GM19328 (cell line): ENCODE measurements around the gene MGLL.

Experiments
- ATAC-seq: cut with Tn5 transposase; IDR thresholded peaks from one replicate; pipeline ENCODE4 v1.9.1; 2021; ENCODE audit warnings: mild to moderate bottlenecking, moderate library complexity; ENCODE audit not compliant: unreplicated experiment

Gene MGLL

DNA sequence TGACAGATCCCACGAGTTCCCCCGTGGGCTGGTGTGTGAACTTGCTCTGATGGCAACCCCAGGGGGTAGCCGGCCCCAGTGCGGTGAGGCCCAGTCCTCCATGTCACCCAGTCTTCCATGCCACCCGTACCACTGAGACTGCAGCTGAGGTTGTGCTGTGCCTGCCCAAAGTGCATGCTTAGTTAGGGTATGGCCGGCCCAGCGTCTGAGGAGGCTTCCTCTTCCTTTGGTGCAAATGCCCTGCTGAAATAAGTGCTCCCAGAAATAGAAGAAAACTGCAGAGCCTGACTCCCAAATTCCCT, 31.5 kb downstream of the MGLL start:
- peak; percentile 5 for ATAC-seq

GRCh38 chr3:127789990-127790881, 32.1 kb downstream of the MGLL start:
- ATAC-seq: no peak

- ATAC-seq: no peak
These were observed 33.3 kb downstream of the MGLL start for GRCh38 chr3:127789051-127789450.

DNA sequence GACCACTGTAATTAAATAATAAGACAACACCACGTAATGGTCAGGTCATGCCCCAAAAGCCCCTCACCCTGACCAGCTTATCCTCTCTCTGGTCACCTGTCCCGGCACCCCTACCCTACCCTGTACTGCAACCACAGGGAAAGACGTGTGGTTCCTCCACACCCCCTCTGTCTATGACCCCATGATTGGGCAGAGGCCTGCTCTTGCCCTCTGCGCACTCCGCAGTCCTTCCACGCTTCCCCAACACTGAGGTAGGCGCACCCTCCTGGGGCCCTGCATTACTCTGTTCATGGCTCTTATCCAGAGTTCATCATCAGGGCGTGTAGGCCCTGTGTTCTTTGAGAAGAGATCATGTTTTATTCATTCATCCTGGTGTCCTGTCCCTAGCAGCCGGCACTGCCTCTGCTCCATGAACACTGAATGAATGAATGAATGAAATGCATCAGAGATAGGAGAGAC, 33.8 kb downstream of the MGLL start:
- ATAC-seq: no peak

- no peak for ATAC-seq
These were observed 34.5 kb downstream of the MGLL start for GRCh38 chr3:127787571-127788365.

- ATAC-seq: no peak
These were observed 35.2 kb downstream of the MGLL start for GRCh38 chr3:127787071-127787490.

DNA sequence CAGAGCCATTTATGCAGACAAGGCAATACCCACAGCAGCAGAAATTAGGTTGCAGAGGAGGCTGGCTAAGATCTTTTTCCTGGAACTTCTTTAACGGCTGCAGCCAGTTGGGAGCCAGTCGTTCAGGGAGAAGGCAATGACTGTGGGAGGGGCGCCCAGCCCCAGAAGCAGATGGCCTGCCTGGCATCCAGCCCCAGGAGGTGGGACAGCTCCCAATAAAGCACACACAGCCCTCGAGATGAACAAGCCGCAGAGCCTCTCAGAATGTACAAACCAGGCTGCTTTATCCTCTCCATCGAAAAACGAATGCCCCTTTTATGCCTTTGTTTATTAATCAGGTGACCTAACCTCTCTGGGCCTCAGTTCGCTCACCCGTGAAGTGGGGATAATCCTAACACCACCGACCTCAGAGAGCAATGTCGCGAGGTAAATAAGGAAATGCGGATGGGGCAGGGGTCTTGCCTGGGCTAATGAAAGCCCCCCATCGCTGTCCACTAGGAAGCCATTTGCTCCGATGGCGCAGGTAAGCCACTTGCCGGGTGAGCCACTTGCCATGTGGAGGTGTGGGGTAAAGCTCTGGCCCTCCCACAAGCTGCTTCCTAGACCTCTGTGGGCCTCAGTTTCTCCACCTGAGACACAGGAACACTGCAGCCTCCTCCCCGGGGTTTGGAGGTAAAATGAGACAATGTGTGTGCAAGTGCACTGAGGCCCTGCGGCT, 35.8 kb downstream of the MGLL start:
- no peak for ATAC-seq

GRCh38 chr3:127785711-127786265, 36.5 kb downstream of the MGLL start:
- ATAC-seq: no peak

- ATAC-seq: no peak
These were observed 37.2 kb downstream of the MGLL start for GRCh38 chr3:127784865-127785710.

DNA sequence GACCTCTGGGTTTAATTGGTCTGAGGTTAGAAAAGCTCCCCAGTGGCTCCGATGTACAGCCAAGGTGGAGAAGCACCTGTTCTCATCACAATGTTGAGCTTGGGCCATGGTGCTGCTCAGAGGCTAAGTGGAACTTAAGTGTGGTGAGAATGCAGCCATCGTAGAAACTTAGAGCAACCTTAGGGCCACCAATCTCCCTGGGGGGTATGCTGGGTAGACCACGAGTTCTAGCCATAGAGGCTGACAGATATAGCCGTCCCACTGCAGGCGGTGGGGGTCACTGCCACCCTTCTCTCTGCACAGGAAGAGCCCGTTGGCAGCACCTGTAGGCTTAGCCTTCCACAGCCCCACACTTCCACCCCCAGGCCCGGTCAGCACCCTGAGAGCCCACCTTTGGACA, 38.0 kb downstream of the MGLL start:
- ATAC-seq: no peak

GRCh38 chr3:127783642-127784160, 38.6 kb downstream of the MGLL start:
- no peak for ATAC-seq

GRCh38 chr3:127783166-127783565, 39.1 kb downstream of the MGLL start:
- ATAC-seq: no peak

DNA sequence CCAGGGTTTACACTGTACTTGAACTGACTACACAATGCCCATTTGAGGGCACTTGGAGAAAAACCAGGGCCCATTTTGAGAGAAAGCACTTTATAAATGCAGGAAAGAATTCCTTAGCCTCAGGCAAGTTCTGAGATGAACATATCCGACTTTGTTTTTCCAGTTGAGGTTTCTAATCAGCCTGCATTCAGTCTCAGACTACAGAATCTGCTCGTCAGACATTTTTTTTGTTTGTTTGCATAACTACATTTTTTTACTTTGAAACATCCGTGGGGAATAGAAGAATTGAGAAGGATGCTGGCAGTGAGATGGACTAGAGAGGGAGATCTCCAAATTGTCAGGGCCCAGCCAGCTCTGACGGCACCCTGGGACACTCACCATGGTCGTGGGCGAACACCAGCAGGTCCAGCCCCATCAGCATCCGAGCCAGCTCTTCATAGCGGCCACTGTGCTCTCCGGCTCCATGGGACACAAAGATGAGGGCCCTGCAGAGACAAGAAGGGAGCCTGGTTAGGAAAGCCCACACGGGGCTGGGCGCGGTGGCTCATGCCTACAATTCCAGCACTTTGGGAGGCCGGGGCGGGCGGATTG, 40.8 kb downstream of the MGLL start:
- ATAC-seq: no peak

GRCh38 chr3:127780536-127781400, 41.5 kb downstream of the MGLL start:
- ATAC-seq: no peak

- ATAC-seq: no peak
These were observed 42.6 kb downstream of the MGLL start for GRCh38 chr3:127779747-127780146.

- no peak for ATAC-seq
These were observed 44.2 kb downstream of the MGLL start for GRCh38 chr3:127777921-127778656.

GRCh38 chr3:127777332-127777731, 45.0 kb downstream of the MGLL start:
- no peak for ATAC-seq

GRCh38 chr3:127776347-127776746, 46.0 kb downstream of the MGLL start:
- ATAC-seq: no peak
